Measurements from ENCODE around the gene KCNMA1. TPM values are rescaled to one million over a fixed set of nuclear protein-coding genes. Genes with fewer than 3 reads are reported as not detected.

KCNMA1 gene
- total and polyA plus RNA-seq, 2 donors (not counting 1 experiment from before 2014, with no cell fraction given) = 0.82 to 3.1 TPM

- H3K9me3 Mint-ChIP-seq (ENCODE audit: insufficient read depth) = no peaks in the 10 kb centered on the region
- Histone ChIP-seq H2AFZ (ENCODE audit: insufficient read depth, low read depth, low read length, poor library complexity, severe bottlenecking) (no peak overlapping the region), H3K36me3 (replicated peaks in 1 of 2; ENCODE audit: control extremely low read depth in 1 of 2, control insufficient read depth in 1 of 2, extremely low read depth in 1 of 2, insufficient read depth in 2 of 2, low read length in 1 of 2) (no peaks in the 10 kb centered on the region), H3K9me3 (ENCODE audit: control extremely low read depth in 1 of 3, control insufficient read depth in 2 of 3, insufficient read depth in 1 of 3, low read length in 2 of 3) (no peaks in the 10 kb centered on the region), H3K9ac (ENCODE audit: low read length) (no peak overlapping the region), H3K27ac (ENCODE audit: low read length in 2 of 2) (no peak overlapping the region), H3K4me2 (replicated peaks; ENCODE audit: low read depth, low read length, poor library complexity, severe bottlenecking) (no peak overlapping the region), H3K4me1 (ENCODE audit: control insufficient read depth in 2 of 2, insufficient read depth in 2 of 2, low read length in 2 of 2) (no peaks in the 10 kb centered on the region), H3K79me2 (ENCODE audit: control insufficient read depth, insufficient read depth, low read length) (no peaks in the 10 kb centered on the region), H3K4me3 (ENCODE audit: control extremely low read depth in 1 of 5, extremely low read depth in 1 of 5, insufficient read depth in 1 of 5, low read depth in 2 of 5, low read length in 4 of 5) (no peak overlapping the region), H3K27me3 (replicated peaks in 1 of 4; ENCODE audit: control extremely low read depth in 1 of 4, control insufficient read depth in 3 of 4, insufficient read depth in 4 of 4, low read length in 3 of 4) (peaks cover 0 to 10% (median 0%) of the 10 kb centered on the region in 4 experiments), H4K20me1 (ENCODE audit: control insufficient read depth, insufficient read depth, low read length, poor library complexity, severe bottlenecking) (no peaks in the 10 kb centered on the region)
- no peaks in the 10 kb centered on the region for H3K4me1 Mint-ChIP-seq
- ATAC-seq (ENCODE audit: low read depth) (no peak), DNase-seq (no peak)
- no peak overlapping the region for H3K4me3 Mint-ChIP-seq
- H3K27ac Mint-ChIP-seq = no peak overlapping the region
- POLR2A ChIA-PET = no interaction called here
- WGBS (ENCODE audit: insufficient coverage) = 73% methylated on average over 6 of the region's 7 CpGs
- CTCF ChIA-PET = no interaction called here
- TF ChIP-seq EZH2 (IDR thresholded peaks at IDR 0.05; ENCODE audit: borderline replicate concordance, insufficient read depth, low read depth, low read length, poor library complexity, severe bottlenecking) = no peak
- no peak for TF ChIP-seq CTCF (IDR thresholded peaks at IDR 0.05)
- H3K27me3 Mint-ChIP-seq = peaks cover 8% of the 10 kb centered on the region
- intact Hi-C loops (cut with micrococcal nuclease) = no loop called here
Observed at GRCh38 chr10:77501152-77501845, 136.3 kb downstream of the KCNMA1 start.

- intact Hi-C loops (cut with micrococcal nuclease) = no loop called here
- ATAC-seq (ENCODE audit: low read depth) = no peak
- no peaks in the 10 kb centered on the region for H3K9me3 Mint-ChIP-seq (ENCODE audit: insufficient read depth)
Observed at GRCh38 chr10:77500754-77501151, 136.9 kb downstream of the KCNMA1 start.

More at GRCh38 chr10:77500754-77501151, 136.9 kb downstream of the KCNMA1 start:
- H3K4me1 ChIP-seq (ENCODE audit: control insufficient read depth in 2 of 2, insufficient read depth in 2 of 2, low read length in 2 of 2) = no peaks in the 10 kb centered on the region
- no peak overlapping the region for H3K4me3 ChIP-seq (ENCODE audit: control extremely low read depth in 1 of 5, extremely low read depth in 1 of 5, insufficient read depth in 1 of 5, low read depth in 2 of 5, low read length in 4 of 5)
- H3K36me3 ChIP-seq (replicated peaks in 1 of 2; ENCODE audit: control extremely low read depth in 1 of 2, control insufficient read depth in 1 of 2, extremely low read depth in 1 of 2, insufficient read depth in 2 of 2, low read length in 1 of 2) = no peaks in the 10 kb centered on the region
- H3K4me2 ChIP-seq (replicated peaks; ENCODE audit: low read depth, low read length, poor library complexity, severe bottlenecking) = no peak overlapping the region
- H3K27ac ChIP-seq (ENCODE audit: low read length in 2 of 2) = no peak overlapping the region
- Mint-ChIP-seq H3K4me1 (no peaks in the 10 kb centered on the region), H3K27ac (no peak overlapping the region), H3K4me3 (no peak overlapping the region), H3K27me3 (peaks cover 6% of the 10 kb centered on the region)
- no peak overlapping the region for H3K9ac ChIP-seq (ENCODE audit: low read length)
- WGBS (ENCODE audit: insufficient coverage) = 73% methylated on average over 1 of the region's 4 CpGs
- no peak overlapping the region for H2AFZ ChIP-seq (ENCODE audit: insufficient read depth, low read depth, low read length, poor library complexity, severe bottlenecking)
- TF ChIP-seq CTCF (IDR thresholded peaks at IDR 0.05) (no peak), EZH2 (IDR thresholded peaks at IDR 0.05; ENCODE audit: borderline replicate concordance, insufficient read depth, low read depth, low read length, poor library complexity, severe bottlenecking) (no peak)
- POLR2A ChIA-PET = no interaction called here
- CTCF ChIA-PET = no interaction called here
- no peaks in the 10 kb centered on the region for H4K20me1 ChIP-seq (ENCODE audit: control insufficient read depth, insufficient read depth, low read length, poor library complexity, severe bottlenecking)
- no peaks in the 10 kb centered on the region for H3K9me3 ChIP-seq (ENCODE audit: control extremely low read depth in 1 of 3, control insufficient read depth in 2 of 3, insufficient read depth in 1 of 3, low read length in 2 of 3)
- H3K79me2 ChIP-seq (ENCODE audit: control insufficient read depth, insufficient read depth, low read length) = no peaks in the 10 kb centered on the region
- peaks cover 0 to 12% (median 0%) of the 10 kb centered on the region in 4 experiments for H3K27me3 ChIP-seq (replicated peaks in 1 of 4; ENCODE audit: control extremely low read depth in 1 of 4, control insufficient read depth in 3 of 4, insufficient read depth in 4 of 4, low read length in 3 of 4)
- DNase-seq = no peak

Data from B cell (primary cell).